Peyer's patch (tissue), 4 donors: Measurements from ENCODE around the gene ADRA2C.

ENCODE experiments used
- POLR2A ChIP-seq, 2 donors: fragments of 450-650 bp; IDR thresholded peaks; one replicate each; pipeline ENCODE4 v1.5.1; 2017; ENCODE audit warnings: antibody characterized with exemption in 2 of 2, mild to moderate bottlenecking in 2 of 2, moderate library complexity in 2 of 2
- TF ChIP-seq, protein P1 (sequence below), 6 experiments: fragments of 450-650 bp in 4 of 6; fragments of 200-600 bp in 2 of 6; sonication (generic) in 1 of 6; IDR thresholded peaks; one replicate each; pipeline ENCODE4 v1.5.1; 2017 to 2019; ENCODE audit warnings: antibody characterized with exemption in 6 of 6, mild to moderate bottlenecking in 3 of 6, moderate library complexity in 1 of 6

DNA sequence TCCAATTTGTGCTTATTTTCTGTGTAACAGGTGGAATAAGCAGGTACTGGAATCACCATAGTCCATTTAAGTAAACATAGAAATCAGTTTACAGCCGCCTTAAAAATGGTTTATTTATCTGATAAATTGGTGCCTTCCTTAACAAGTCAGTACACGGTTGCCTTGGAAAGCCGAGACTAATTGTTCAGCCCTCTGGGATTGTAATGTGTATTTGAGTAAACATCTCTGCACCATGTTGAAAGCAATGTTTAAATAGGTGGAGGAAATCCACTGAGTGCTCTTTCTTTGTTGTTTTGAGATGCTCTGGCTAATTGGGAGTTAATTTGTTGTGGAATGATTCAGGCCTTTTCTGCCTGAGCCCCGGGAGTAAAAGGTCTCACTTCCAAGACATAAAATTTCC, 45.7 kb upstream of the ADRA2C start:
- TF ChIP-seq, protein P1, sequence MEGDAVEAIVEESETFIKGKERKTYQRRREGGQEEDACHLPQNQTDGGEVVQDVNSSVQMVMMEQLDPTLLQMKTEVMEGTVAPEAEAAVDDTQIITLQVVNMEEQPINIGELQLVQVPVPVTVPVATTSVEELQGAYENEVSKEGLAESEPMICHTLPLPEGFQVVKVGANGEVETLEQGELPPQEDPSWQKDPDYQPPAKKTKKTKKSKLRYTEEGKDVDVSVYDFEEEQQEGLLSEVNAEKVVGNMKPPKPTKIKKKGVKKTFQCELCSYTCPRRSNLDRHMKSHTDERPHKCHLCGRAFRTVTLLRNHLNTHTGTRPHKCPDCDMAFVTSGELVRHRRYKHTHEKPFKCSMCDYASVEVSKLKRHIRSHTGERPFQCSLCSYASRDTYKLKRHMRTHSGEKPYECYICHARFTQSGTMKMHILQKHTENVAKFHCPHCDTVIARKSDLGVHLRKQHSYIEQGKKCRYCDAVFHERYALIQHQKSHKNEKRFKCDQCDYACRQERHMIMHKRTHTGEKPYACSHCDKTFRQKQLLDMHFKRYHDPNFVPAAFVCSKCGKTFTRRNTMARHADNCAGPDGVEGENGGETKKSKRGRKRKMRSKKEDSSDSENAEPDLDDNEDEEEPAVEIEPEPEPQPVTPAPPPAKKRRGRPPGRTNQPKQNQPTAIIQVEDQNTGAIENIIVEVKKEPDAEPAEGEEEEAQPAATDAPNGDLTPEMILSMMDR (IDR thresholded peaks at IDR 0.05), result no peak
- TF ChIP-seq POLR2A (IDR thresholded peaks at IDR 0.05), result no peak
